K562 (cell line): ENCODE results near the gene FAM98C. TPM values are rescaled to one million over a fixed set of nuclear protein-coding genes. Genes with fewer than 3 reads are reported as not detected.

Experiments
- ATAC-seq: fragments of 200-7000 bp; cut with Tn5 transposase; 3 replicates; pipeline ENCODE4 v1.9.1; 2020; ENCODE audit warnings: moderate library complexity
- BruUV-seq: library from RNA; stranded (reverse); fragments of 400-500 nt; replicated peaks from 2 replicates; lab custom pipeline; 2021; lab: Mats Ljungman, UMichigan
- CTCF ChIA-PET: fragments of 300-600 bp; formaldehyde crosslinking; extraction: SDS; loops from one replicate; lab custom pipeline; 2021; ENCODE audit warnings: low intra/inter-chr PET ratio; lab: Yijun Ruan, JAX
- POLR2A ChIA-PET: fragments of 300-600, 350-650 bp; sonication (Branson Sonifier 250); formaldehyde crosslinking; extraction: SDS; loops from one replicate; lab custom pipeline; 2021; ENCODE audit warnings: antibody characterized with exemption, inconsistent platforms; lab: Yijun Ruan, JAX
- DNase-seq, 4 experiments: peaks; one replicate each; pipeline versions ENCODE4 v3.0.0 to v3.0.0-alpha.2; 2011 to 2018; ENCODE audit warnings: low spot score in 3 of 4, mixed read lengths in 3 of 4; ENCODE audit errors: extremely low read depth in 1 of 4
- FAIRE-seq: peaks from 2 replicates; lab custom pipeline; 2011; peaks lifted over from hg19 to GRCh38; lab: Jason Lieb, UNC
- H2AFZ ChIP-seq: 2 replicates; pipeline ENCODE4 v1.6.0; 2011; ENCODE audit warnings: low read depth, low read length, control low read depth, inconsistent platforms
- H3K27ac ChIP-seq: fragments of 200-600 bp; 3 replicates; pipeline ENCODE4 v1.8.0; 2011; ENCODE audit warnings: low read depth, mild to moderate bottlenecking, control low read depth, inconsistent platforms, low read length, moderate library complexity, mixed read lengths; ENCODE audit errors: extremely low read depth
- H3K27me3 ChIP-seq, 2 experiments: fragments of 300-600 bp in 1 of 2; 2 replicates in 1 of 2; 3 replicates in 1 of 2; pipeline versions ENCODE4 v1.6.0 to v1.8.0; 2011; ENCODE audit warnings: inconsistent platforms in 2 of 2, low read length in 2 of 2, mild to moderate bottlenecking in 1 of 2, mixed read lengths in 1 of 2, moderate library complexity in 1 of 2; ENCODE audit not compliant: control insufficient read depth in 2 of 2, insufficient read depth in 2 of 2
- H3K36me3 ChIP-seq: fragments of 300-600 bp; 3 replicates; pipeline ENCODE4 v1.8.0; 2011; ENCODE audit warnings: mild to moderate bottlenecking, low read length, inconsistent platforms; ENCODE audit not compliant: control insufficient read depth, insufficient read depth
- H3K4me1 ChIP-seq, 2 experiments: fragments of 200-600 bp in 1 of 2; replicated peaks in 1 of 2; 2 replicates in 1 of 2; 3 replicates in 1 of 2; pipeline versions ENCODE4 v1.5.1 to v1.8.0; 2011; ENCODE audit warnings: inconsistent platforms in 2 of 2, low read length in 2 of 2, mild to moderate bottlenecking in 1 of 2, mixed read lengths in 1 of 2, moderate library complexity in 1 of 2; ENCODE audit not compliant: control insufficient read depth in 2 of 2, insufficient read depth in 2 of 2
- H3K4me2 ChIP-seq: 2 replicates; pipeline ENCODE4 v1.6.1; 2011; ENCODE audit warnings: low read length, control low read depth, inconsistent platforms, mixed read lengths; ENCODE audit not compliant: insufficient read depth
- H3K4me3 ChIP-seq: fragments of 200-600 bp; sonication (generic), shearing (Covaris generic); 2 replicates; pipeline ENCODE4 v1.5.1; 2016; ENCODE audit warnings: control low read depth, inconsistent platforms
- H3K79me2 ChIP-seq: fragments of 200-600 bp; 3 replicates; pipeline ENCODE4 v1.8.0; 2011; ENCODE audit warnings: low read length, inconsistent platforms; ENCODE audit not compliant: control insufficient read depth, insufficient read depth
- H3K9ac ChIP-seq, 2 experiments: 2 replicates each; pipeline versions ENCODE4 v1.6.0 to v1.6.1; 2011; ENCODE audit warnings: low read depth in 2 of 2, low read length in 2 of 2, control low read depth in 1 of 2, inconsistent platforms in 1 of 2, mild to moderate bottlenecking in 1 of 2, mixed read lengths in 1 of 2; ENCODE audit not compliant: insufficient read depth in 1 of 2
- H3K9me1 ChIP-seq: one replicate; pipeline ENCODE4 v1.6.0; 2011; ENCODE audit warnings: inconsistent platforms, mild to moderate bottlenecking, low read length, moderate library complexity; ENCODE audit not compliant: control insufficient read depth, insufficient read depth
- H3K9me3 ChIP-seq: replicated peaks from 2 replicates; pipeline ENCODE4 v1.5.1; 2011; ENCODE audit warnings: low read depth, low read length, inconsistent platforms; ENCODE audit not compliant: control insufficient read depth, insufficient read depth
- H4K20me1 ChIP-seq: replicated peaks from 2 replicates; pipeline ENCODE4 v1.6.1; 2011; ENCODE audit warnings: low read length, inconsistent platforms, mixed read lengths; ENCODE audit not compliant: control insufficient read depth, insufficient read depth
- RBFOX2 ChIP-seq: fragments of 200-400 bp; formaldehyde crosslinking; IDR thresholded peaks from 2 replicates; pipeline ENCODE4 v1.6.1; 2017; ENCODE audit warnings: low read depth, mild to moderate bottlenecking, low read length, moderate library complexity
- TEAD2 ChIP-seq: fragments of 450-650 bp; IDR thresholded peaks from 2 replicates; pipeline ENCODE4 v1.6.1; 2016; ENCODE audit warnings: missing genetic modification characterization, control low read depth, missing compliant biosample characterization
- WGBS: fragments of 100-300 bp; shearing (Covaris generic); methylation state at CpG from one replicate; pipeline ENCODE4 v1.1.6; 2016; ENCODE audit warnings: low coverage, mixed read lengths; ENCODE audit not compliant: insufficient coverage; ENCODE audit errors: missing lambda C conversion rate; 5-methylcytosine and 5-hydroxymethylcytosine counted together
- in situ Hi-C: fragments of 300-500 bp; cut with MboI; formaldehyde crosslinking; loops from 4 replicates; pipeline ENCODE4 v1.15.0; 2018; ENCODE audit warnings: inconsistent platforms, mixed read lengths
- intact Hi-C: fragments of 100-400 bp; cut with micrococcal nuclease; formaldehyde crosslinking; loops from 2 replicates; pipeline ENCODE4 v1.14.2; 2022
- polyA plus RNA-seq, 8 experiments: library from polyadenylated mRNA; depleted of rRNA in 4 of 8; stranded (reverse) in 5 of 8; unstranded in 3 of 8; fragments of >200 nt; fragmentation: Nextera tagmentation in 2 of 8; fragmentation: Illumina TruSeq in 1 of 8; extraction: Ambion mirVana in 2 of 8; extraction: Trizol in 1 of 8; gene quantifications; 2 replicates each; pipeline versions ENCODE4 v1.2.1 to v1.2.3, GENCODE V29; 2011 to 2014; ENCODE audit warnings: inconsistent platforms in 1 of 8, missing spikeins in 1 of 8
- total RNA-seq, 7 experiments: library from RNA; depleted of rRNA in 6 of 7; stranded (reverse); fragments of >200 nt in 6 of 7; fragmentation: Illumina TruSeq in 2 of 7; extraction: Trizol in 2 of 7; gene quantifications; 2 replicates each; pipeline versions ENCODE4 v1.2.1 to v1.2.3, GENCODE V29; 2011 to 2021; ENCODE audit warnings: low replicate concordance in 1 of 7
- TF ChIP-seq, protein P1 (sequence below): sonication (generic); formaldehyde crosslinking; IDR thresholded peaks from 2 replicates; pipeline ENCODE4 v1.8.1; 2022; ENCODE audit warnings: missing genetic modification reagents
- TF ChIP-seq, protein P2 (sequence below): IDR thresholded peaks from 3 replicates; pipeline ENCODE4 v1.6.1; 2011; ENCODE audit warnings: borderline replicate concordance, mild to moderate bottlenecking; ENCODE audit not compliant: insufficient read length, insufficient read depth
- TF ChIP-seq, protein P3 (sequence below): fragments of 450-650 bp; conservative IDR thresholded peaks from 2 replicates; pipeline ENCODE4 v1.6.1; 2016; ENCODE audit warnings: missing genetic modification characterization, low read depth, mild to moderate bottlenecking, missing compliant biosample characterization, moderate library complexity

The FAM98C gene
- total and polyA plus RNA-seq, 9 of the 15 experiments (the other 6 are each of a cell fraction or from before 2014, with no cell fraction given), result 1.7 to 43.8 (median 13.7) TPM

DNA sequence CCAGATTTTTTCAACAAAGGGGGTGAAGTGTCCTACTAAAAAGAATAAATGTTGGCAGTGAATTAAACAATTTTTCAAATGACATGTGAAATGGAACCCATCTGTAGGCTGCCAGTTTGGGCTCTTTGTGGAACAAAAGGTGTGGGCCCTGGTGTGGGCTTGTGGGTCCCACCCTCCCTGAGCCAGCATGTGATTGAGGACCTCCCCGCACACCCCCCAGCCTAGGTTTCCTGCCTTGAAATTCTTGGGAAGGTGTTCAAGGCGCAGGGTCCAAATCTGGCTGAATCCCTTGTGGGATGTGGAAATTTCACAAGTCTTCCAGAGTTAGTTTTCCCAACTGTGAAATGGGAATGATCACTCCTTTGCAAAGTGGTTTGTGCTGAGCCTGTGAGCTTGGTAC, 19.1 kb upstream of the FAM98C start:
- FAIRE-seq, result no peak
- ChIA-PET CTCF (interaction anchor here (0.6 kb wide), 1 partner anchor 140 kb away, joined by 3 read pairs; no protein-coding TSS in a partner anchor), POLR2A (interaction anchor here (0.6 to 2.6 kb wide), 6 partner anchors 9 to 466 kb away, joined by 3 to 28 read pairs (median 3); partner anchors contain the start of gene PSMD8)
- no peak for ATAC-seq
- DNase-seq, result no peak
- H3K79me2 ChIP-seq, result peaks cover 12% of the 10 kb centered on the region; the same call in 2 of the 3 replicates
- no peak overlapping the region for H2AFZ ChIP-seq
- H3K9ac ChIP-seq, result no peak overlapping the region
- no peak overlapping the region for H3K4me2 ChIP-seq
- no peaks in the 10 kb centered on the region for H3K9me3 ChIP-seq
- BruUV-seq, result no TSS peak
- H3K4me1 ChIP-seq, result peaks cover 2 to 37% of the 10 kb centered on the region in 2 experiments; a peak in 3 of 5 replicates
- no peak overlapping the region for H3K27ac ChIP-seq
- no peaks in the 10 kb centered on the region for H3K27me3 ChIP-seq
- WGBS, result 100% methylated on average over 2 of the region's 2 CpGs
- no peak overlapping the region for H3K4me3 ChIP-seq
- peaks cover 3% of the 10 kb centered on the region; the same call in 1 of the 2 replicates for H4K20me1 ChIP-seq
- H3K36me3 ChIP-seq, result peaks cover 75% of the 10 kb centered on the region
- in situ Hi-C loops (no loop called here), intact Hi-C loops (no loop called here)
- no peak for TF ChIP-seq TEAD2 (tag)
- TF ChIP-seq, protein P1, sequence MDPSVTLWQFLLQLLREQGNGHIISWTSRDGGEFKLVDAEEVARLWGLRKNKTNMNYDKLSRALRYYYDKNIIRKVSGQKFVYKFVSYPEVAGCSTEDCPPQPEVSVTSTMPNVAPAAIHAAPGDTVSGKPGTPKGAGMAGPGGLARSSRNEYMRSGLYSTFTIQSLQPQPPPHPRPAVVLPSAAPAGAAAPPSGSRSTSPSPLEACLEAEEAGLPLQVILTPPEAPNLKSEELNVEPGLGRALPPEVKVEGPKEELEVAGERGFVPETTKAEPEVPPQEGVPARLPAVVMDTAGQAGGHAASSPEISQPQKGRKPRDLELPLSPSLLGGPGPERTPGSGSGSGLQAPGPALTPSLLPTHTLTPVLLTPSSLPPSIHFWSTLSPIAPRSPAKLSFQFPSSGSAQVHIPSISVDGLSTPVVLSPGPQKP (CRISPR knock-in tag), result no peak
- TF ChIP-seq, protein P2, sequence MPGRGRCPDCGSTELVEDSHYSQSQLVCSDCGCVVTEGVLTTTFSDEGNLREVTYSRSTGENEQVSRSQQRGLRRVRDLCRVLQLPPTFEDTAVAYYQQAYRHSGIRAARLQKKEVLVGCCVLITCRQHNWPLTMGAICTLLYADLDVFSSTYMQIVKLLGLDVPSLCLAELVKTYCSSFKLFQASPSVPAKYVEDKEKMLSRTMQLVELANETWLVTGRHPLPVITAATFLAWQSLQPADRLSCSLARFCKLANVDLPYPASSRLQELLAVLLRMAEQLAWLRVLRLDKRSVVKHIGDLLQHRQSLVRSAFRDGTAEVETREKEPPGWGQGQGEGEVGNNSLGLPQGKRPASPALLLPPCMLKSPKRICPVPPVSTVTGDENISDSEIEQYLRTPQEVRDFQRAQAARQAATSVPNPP, result no peak
- peak; percentile 3; the same call in 1 of the 2 replicates for TF ChIP-seq RBFOX2
- TF ChIP-seq, protein P3, sequence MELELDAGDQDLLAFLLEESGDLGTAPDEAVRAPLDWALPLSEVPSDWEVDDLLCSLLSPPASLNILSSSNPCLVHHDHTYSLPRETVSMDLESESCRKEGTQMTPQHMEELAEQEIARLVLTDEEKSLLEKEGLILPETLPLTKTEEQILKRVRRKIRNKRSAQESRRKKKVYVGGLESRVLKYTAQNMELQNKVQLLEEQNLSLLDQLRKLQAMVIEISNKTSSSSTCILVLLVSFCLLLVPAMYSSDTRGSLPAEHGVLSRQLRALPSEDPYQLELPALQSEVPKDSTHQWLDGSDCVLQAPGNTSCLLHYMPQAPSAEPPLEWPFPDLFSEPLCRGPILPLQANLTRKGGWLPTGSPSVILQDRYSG, result no peak
- peaks cover 3% of the 10 kb centered on the region for H3K9me1 ChIP-seq
